Astrocyte of the spinal cord (primary cell): ENCODE measurements around the gene SLC25A34.

ENCODE experiments used
- DNase-seq: peaks from one replicate; pipeline ENCODE4 v3.0.0; 2011; ENCODE audit warnings: low read depth, low spot score
- H3K4me3 ChIP-seq: 2 replicates; pipeline ENCODE4 v1.5.1; 2011; ENCODE audit warnings: low read depth, mild to moderate bottlenecking, low read length, moderate library complexity
- in situ Hi-C: cut with HindIII; loops from 2 replicates; pipeline ENCODE4 v1.10.0; 2017; ENCODE audit warnings: low sequenced_read_pairs
- TF ChIP-seq, protein P1 (sequence below): IDR thresholded peaks from 2 replicates; pipeline ENCODE4 v1.5.1; 2012; ENCODE audit warnings: low read depth, mild to moderate bottlenecking, low read length, inconsistent platforms

The SLC25A34 gene

GRCh38 chr1:15722411-15722810, 13.6 kb upstream of the SLC25A34 start:
- in situ Hi-C loops, result no loop called here
- no peak overlapping the region for H3K4me3 ChIP-seq
- no peak for DNase-seq
- TF ChIP-seq, protein P1, sequence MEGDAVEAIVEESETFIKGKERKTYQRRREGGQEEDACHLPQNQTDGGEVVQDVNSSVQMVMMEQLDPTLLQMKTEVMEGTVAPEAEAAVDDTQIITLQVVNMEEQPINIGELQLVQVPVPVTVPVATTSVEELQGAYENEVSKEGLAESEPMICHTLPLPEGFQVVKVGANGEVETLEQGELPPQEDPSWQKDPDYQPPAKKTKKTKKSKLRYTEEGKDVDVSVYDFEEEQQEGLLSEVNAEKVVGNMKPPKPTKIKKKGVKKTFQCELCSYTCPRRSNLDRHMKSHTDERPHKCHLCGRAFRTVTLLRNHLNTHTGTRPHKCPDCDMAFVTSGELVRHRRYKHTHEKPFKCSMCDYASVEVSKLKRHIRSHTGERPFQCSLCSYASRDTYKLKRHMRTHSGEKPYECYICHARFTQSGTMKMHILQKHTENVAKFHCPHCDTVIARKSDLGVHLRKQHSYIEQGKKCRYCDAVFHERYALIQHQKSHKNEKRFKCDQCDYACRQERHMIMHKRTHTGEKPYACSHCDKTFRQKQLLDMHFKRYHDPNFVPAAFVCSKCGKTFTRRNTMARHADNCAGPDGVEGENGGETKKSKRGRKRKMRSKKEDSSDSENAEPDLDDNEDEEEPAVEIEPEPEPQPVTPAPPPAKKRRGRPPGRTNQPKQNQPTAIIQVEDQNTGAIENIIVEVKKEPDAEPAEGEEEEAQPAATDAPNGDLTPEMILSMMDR, result no peak

DNA sequence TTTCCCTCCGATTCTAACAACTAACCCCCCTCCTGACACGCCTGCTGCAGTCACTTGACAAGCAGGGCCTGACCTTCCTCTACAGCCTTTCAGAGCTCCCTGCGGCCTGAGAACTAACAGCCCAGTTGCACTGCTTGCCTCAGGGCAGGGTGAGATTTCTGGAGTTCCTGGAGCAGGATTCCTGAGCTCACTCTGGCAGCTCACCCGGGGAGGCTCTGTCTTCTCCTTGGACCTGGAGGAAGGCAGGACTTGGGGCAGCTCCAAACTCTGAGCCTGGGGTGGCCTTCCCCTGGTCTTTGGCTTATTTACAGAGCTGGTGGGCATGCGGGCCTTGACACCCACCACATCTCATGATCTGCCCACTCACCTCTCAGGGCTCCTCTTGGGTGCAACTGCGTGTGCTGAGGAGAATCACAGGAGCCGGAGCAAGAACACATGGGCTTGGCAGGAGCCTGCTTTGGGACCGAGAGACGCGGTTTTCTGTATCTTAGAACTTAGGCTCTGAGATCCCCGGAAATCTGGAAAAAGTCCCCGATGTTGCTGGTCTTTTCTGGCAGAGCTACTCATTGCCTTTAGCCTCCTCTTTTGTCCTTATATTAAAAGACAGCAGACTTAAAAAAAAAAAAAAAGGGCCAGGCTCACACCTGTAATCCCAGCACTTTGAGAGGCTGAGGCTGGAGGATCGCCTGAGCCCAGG, 13.1 kb upstream of the SLC25A34 start:
- no peak overlapping the region for H3K4me3 ChIP-seq
- TF ChIP-seq, protein P1, result no peak
- in situ Hi-C loops, result no loop called here
- no peak for DNase-seq

GRCh38 chr1:15723631-15724246, 12.3 kb upstream of the SLC25A34 start:
- no peak for DNase-seq
- no peak overlapping the region for H3K4me3 ChIP-seq
- TF ChIP-seq, protein P1, result no peak
- in situ Hi-C loops, result no loop called here

DNA sequence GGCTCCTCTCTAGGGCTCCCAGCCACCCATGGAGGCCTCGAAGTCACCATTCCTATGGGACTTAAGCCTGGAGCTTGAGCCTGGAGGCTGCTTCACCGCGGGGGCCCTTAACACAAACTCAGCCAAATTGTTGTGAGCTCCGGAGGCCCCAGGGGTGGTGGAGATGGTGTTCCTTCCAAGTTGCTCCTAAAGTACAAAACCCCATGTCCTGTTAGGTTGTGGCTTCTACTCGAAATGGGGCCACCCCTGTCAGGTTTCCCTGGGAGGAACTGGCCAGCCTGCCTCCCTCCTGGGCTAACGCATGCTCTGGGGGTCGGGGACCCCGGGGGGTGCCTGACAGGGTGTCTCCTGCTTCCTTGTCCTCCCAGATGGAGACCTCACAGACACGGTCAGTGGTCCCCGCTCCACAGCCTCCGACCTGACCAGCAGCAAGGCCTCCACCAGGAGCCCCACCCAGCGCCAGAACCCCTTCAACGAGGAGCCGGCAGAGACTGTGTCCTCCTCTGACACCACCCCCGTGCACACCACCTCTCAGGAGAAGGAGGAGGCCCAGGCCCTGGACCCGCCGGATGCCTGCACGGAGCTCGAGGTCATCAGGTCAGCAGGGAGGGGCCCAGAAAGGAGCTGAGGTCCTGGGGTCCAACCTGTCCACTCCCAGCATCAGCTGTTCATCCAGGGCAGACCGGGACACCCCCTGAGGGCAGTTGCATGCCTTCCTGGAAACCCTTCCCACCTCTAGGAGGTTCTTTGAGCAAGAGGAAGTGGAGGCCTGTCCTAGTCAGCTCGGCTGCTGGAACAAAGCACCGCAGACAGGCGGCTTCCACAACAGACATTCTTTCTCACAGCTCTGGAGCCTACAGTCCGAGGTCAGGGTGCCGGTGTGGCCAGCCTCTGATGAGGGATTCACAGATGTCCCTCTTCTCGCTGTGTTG, 10.8 kb upstream of the SLC25A34 start:
- in situ Hi-C loops, result no loop called here
- no peak for DNase-seq
- TF ChIP-seq, protein P1, result no peak
- H3K4me3 ChIP-seq, result no peak overlapping the region

DNA sequence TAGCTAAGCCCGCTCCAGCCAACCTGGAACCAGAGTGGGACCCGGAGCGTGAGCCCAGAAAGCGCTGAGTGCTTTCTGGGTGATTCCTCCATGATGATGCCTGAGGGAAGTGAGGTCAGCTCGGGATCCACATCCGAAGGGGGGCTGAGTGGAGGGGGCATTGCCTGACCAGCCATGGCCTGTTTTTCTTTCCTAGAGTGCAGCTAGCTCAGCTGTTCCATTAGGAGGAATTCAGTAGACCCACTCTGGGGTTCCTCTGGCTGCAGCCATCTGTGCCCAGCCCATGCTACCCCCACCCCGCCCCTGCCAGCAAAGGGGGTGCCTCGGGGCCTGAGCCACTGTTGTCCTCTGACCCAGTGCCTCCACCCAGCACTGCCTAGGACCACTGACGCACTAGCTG, 9.6 kb upstream of the SLC25A34 start:
- TF ChIP-seq, protein P1, result no peak
- DNase-seq, result no peak
- in situ Hi-C loops, result no loop called here
- no peak overlapping the region for H3K4me3 ChIP-seq

DNA sequence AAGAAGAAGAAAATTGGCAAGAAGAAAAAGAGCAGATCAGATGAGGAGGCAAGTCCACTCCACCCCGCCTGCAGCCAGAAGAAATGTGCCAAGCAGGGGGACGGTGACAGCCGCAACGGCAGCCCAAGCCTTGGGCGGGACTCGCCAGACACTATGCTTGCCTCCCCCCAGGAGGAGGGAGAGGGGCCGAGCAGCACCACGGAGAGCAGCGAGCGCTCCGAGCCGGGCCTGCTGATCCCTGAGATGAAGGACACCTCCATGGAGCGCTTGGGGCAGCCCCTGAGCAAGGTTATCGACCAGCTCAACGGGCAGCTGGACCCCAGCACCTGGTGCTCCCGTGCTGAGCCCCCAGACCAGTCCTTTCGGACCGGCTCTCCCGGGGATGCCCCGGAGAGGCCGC, 9.0 kb upstream of the SLC25A34 start:
- TF ChIP-seq, protein P1, result no peak
- DNase-seq, result no peak
- in situ Hi-C loops, result no loop called here
- no peak overlapping the region for H3K4me3 ChIP-seq
